ENCODE data around the gene ATP6V0A1. TPM values are rescaled to one million over a fixed set of nuclear protein-coding genes. Genes with fewer than 3 reads are reported as not detected.

ATP6V0A1 gene
- total RNA-seq, 4 donors from 2014 or later: 35.9 to 62.7 (median 47.5) TPM

- Histone ChIP-seq H3K36me3 (peaks cover 0 to 3% (median 2%) of the 10 kb centered on the region in 3 donors), H3K27ac (peak overlapping the region in 2 of 4 donors; percentile 3 to 20), H3K4me1 (peaks cover 21 to 66% (median 31%) of the 10 kb centered on the region in 3 donors), H3K27me3 (no peaks in the 10 kb centered on the region), H3K9me3 (no peaks in the 10 kb centered on the region), H3K4me3 (no peak overlapping the region)
- DNase-seq: no peak
- TF ChIP-seq CTCF (IDR thresholded peaks at IDR 0.05): no peak
- TF ChIP-seq POLR2A (IDR thresholded peaks at IDR 0.05): no peak
- WGBS, 2 donors: 78 to 83% methylated on average over 4 to 6 of the region's 6 CpGs
- intact Hi-C loops (cut with DNase I): no loop called here
Observed at GRCh38 chr17:42559075-42559474, 100.4 kb downstream of the ATP6V0A1 start.

GRCh38 chr17:42560246-42560645 is 101.6 kb downstream of the ATP6V0A1 start:
- intact Hi-C loops (cut with DNase I): no loop called here
- TF ChIP-seq POLR2A (IDR thresholded peaks at IDR 0.05): no peak
- TF ChIP-seq CTCF (IDR thresholded peaks at IDR 0.05): no peak
- no peaks in the 10 kb centered on the region for H3K9me3 ChIP-seq
- H3K27me3 ChIP-seq: no peaks in the 10 kb centered on the region
- H3K4me3 ChIP-seq: no peak overlapping the region
- 91% methylated on average over 3 of the region's 3 CpGs; no CpG with 5 or more reads in 1 of the 2 donors for WGBS, 2 donors
- peaks cover 10 to 15% (median 13%) of the 10 kb centered on the region in 3 donors for H3K36me3 ChIP-seq
- no peak for DNase-seq
- H3K27ac ChIP-seq: peak overlapping the region in 1 of 4 donors; percentile 2
- H3K4me1 ChIP-seq: peaks cover 23 to 65% (median 29%) of the 10 kb centered on the region in 3 donors

GRCh38 chr17:42561897-42562387 is 103.3 kb downstream of the ATP6V0A1 start, which contains the start of gene COASY:
COASY (plus strand) TSS chr17:42562148; CDS start chr17:42562623, 475 bp downstream.
- H3K27ac ChIP-seq: peak within 1 kb of the TSS; percentile 87 to 94 (median 90)
- H3K27me3 ChIP-seq: no peaks in the 10 kb centered on the region
- H3K4me3 ChIP-seq: peak within 1 kb of the TSS; percentile 66 to 91 (median 79)
- peak; percentile 52 for DNase-seq
- H3K9me3 ChIP-seq: no peaks in the 10 kb centered on the region
- intact Hi-C loops (cut with DNase I): no loop called here
- H3K36me3 ChIP-seq: peaks cover 13 to 27% (median 15%) of the 10 kb centered on the region in 3 donors
- H3K4me1 ChIP-seq: peaks cover 31 to 67% (median 33%) of the 10 kb centered on the region in 3 donors
- peak in 3 of 4 donors; percentile 14 to 66 (median 46) for TF ChIP-seq POLR2A (IDR thresholded peaks at IDR 0.05)
- peak in 1 of 6 experiments; percentile 38 for TF ChIP-seq CTCF (IDR thresholded peaks at IDR 0.05)
- 0% methylated on average over 1 to 12 of the region's 26 CpGs for WGBS, 2 donors

- no peak for DNase-seq
- WGBS, 2 donors: 2 to 17% methylated on average over 10 to 22 of the region's 48 CpGs
- no peaks in the 10 kb centered on the region for H3K9me3 ChIP-seq
- peaks cover 31 to 71% (median 35%) of the 10 kb centered on the region in 3 donors for H3K4me1 ChIP-seq
- no peak for TF ChIP-seq CTCF (IDR thresholded peaks at IDR 0.05)
- TF ChIP-seq POLR2A (IDR thresholded peaks at IDR 0.05): no peak
- H3K27ac ChIP-seq: peak overlapping the region; percentile 87 to 94 (median 90)
- H3K27me3 ChIP-seq: no peaks in the 10 kb centered on the region
- H3K4me3 ChIP-seq: peak overlapping the region; percentile 66 to 91 (median 79)
- intact Hi-C loops (cut with DNase I): no loop called here
- peaks cover 13 to 27% (median 15%) of the 10 kb centered on the region in 3 donors for H3K36me3 ChIP-seq
Observed at GRCh38 chr17:42562388-42563142, 103.9 kb downstream of the ATP6V0A1 start.

GRCh38 chr17:42563143-42563509 is 104.4 kb downstream of the ATP6V0A1 start:
- H3K9me3 ChIP-seq: no peaks in the 10 kb centered on the region
- DNase-seq: no peak
- no peaks in the 10 kb centered on the region for H3K27me3 ChIP-seq
- TF ChIP-seq CTCF (IDR thresholded peaks at IDR 0.05) (no peak), POLR2A (IDR thresholded peaks at IDR 0.05) (no peak)
- peak overlapping the region; percentile 66 to 91 (median 79) for H3K4me3 ChIP-seq
- H3K36me3 ChIP-seq: peaks cover 13 to 27% (median 15%) of the 10 kb centered on the region in 3 donors
- intact Hi-C loops (cut with DNase I): no loop called here
- WGBS, 2 donors: 53 to 80% methylated on average over 1 to 3 of the region's 14 CpGs
- peak overlapping the region; percentile 87 to 94 (median 90) for H3K27ac ChIP-seq
- peaks cover 36 to 76% (median 40%) of the 10 kb centered on the region in 3 donors for H3K4me1 ChIP-seq
